ENCODE results near the gene ARTN. TPM values are rescaled to one million over a fixed set of nuclear protein-coding genes. Genes with fewer than 3 reads are reported as not detected.

The ARTN gene
- total RNA-seq, 5 donors from 2014 or later (not counting 1 experiment from before 2014, with no cell fraction given) = 0.35 to 1.5 (median 0.51) TPM; not detected in 1

GRCh38 chr1:43932786-43933385, 715 bp upstream of the ARTN start:
- peak in 1 of 4 experiments; percentile 12 for ATAC-seq (replicated peaks in 1 of 4)
- Mint-ChIP-seq H3K27ac (no peak overlapping the region), H3K4me3 (peak overlapping the region in 1 of 3 donors; percentile 44), H3K27me3 (peaks cover 22 to 34% of the 10 kb centered on the region in 2 donors), H3K9me3 (no peaks in the 10 kb centered on the region), H3K36me3 (peaks cover 6% of the 10 kb centered on the region), H3K4me1 (peaks cover 18 to 25% (median 23%) of the 10 kb centered on the region in 3 donors)
- DNase-seq = no peak
- ChIA-PET POLR2A (no interaction called here), CTCF (interaction anchor here in 1 of 2 donors (4.1 kb wide), 1 partner anchor 168 kb away, joined by 59 read pairs; no protein-coding TSS in a partner anchor)
- Histone ChIP-seq H3K4me1 (ENCODE audit: control insufficient read depth in 1 of 2, extremely low read depth in 1 of 2, insufficient read depth in 2 of 2, low read length in 2 of 2) (peaks cover 0 to 32% of the 10 kb centered on the region in 2 experiments), H3K27me3 (replicated peaks in 1 of 2; ENCODE audit: control insufficient read depth in 2 of 2, extremely low read depth in 1 of 2, insufficient read depth in 2 of 2, low read length in 1 of 2) (peaks cover 3 to 51% of the 10 kb centered on the region in 2 experiments), H3K27ac (ENCODE audit: low read length) (no peak overlapping the region), H3K9me3 (no peaks in the 10 kb centered on the region), H3K4me3 (ENCODE audit: control insufficient read depth in 1 of 2, extremely low read depth in 1 of 2, low read length in 1 of 2) (peak overlapping the region in 1 of 2 donors; percentile 45), H3K36me3 (ENCODE audit: control insufficient read depth in 2 of 2, extremely low read depth in 1 of 2, insufficient read depth in 1 of 2, low read length in 1 of 2) (no peaks in the 10 kb centered on the region)
- WGBS (ENCODE audit: insufficient coverage) = 54% methylated on average over 8 of the region's 8 CpGs

DNA sequence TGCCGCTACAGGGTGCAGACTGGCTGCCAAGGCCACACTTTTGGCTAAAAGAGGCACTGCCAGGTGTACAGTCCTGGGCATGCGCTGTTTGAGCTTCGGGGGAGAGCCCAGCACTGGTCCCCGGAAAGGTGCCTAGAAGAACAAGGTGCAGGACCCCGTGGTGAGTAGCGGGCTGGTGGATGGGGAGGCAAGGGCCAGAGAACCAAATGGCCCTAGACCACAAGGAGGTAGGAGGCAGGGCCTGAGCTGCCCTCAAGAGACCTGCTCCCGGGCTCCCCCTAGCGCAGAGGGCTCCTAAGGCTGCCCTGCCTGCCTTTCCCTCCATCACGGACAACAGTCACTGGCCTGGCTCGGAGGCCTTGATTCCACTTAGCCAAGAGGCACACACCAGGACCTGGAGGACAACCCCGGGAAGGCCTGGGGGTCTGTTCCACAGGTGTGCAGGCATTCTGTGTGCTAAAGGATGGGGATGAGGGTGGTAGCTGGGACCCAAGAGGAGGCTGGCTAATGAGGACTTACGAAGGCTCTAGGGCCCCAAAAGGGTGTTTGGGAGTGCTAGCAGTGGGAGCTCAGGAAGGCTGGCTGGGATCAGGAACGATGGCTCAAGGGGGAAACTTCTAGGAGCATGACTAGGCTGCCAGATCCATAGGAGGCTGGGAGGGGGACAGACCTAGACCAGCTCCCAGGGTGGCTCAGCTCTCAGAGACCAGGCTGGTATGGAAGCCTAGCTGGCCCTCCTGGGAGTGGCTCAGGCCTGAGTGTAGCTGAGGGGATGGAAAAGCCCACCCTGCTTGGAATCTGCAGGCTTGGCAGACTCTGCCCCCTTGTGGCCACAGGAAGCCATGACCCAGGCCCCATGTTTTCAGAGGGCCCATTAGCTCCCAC, 742 bp downstream of the ARTN start:
- H3K27me3 Mint-ChIP-seq = peaks cover 22 to 34% of the 10 kb centered on the region in 2 donors
- Histone ChIP-seq H3K4me3 (ENCODE audit: control insufficient read depth in 1 of 2, extremely low read depth in 1 of 2, low read length in 1 of 2) (no peak overlapping the region), H3K4me1 (ENCODE audit: control insufficient read depth in 1 of 2, extremely low read depth in 1 of 2, insufficient read depth in 2 of 2, low read length in 2 of 2) (peaks cover 0 to 32% of the 10 kb centered on the region in 2 experiments), H3K36me3 (ENCODE audit: control insufficient read depth in 2 of 2, extremely low read depth in 1 of 2, insufficient read depth in 1 of 2, low read length in 1 of 2) (no peaks in the 10 kb centered on the region), H3K27me3 (replicated peaks in 1 of 2; ENCODE audit: control insufficient read depth in 2 of 2, extremely low read depth in 1 of 2, insufficient read depth in 2 of 2, low read length in 1 of 2) (peaks cover 3 to 51% of the 10 kb centered on the region in 2 experiments), H3K9me3 (no peaks in the 10 kb centered on the region), H3K27ac (ENCODE audit: low read length) (no peak overlapping the region)
- H3K4me1 Mint-ChIP-seq = peaks cover 18 to 25% (median 23%) of the 10 kb centered on the region in 3 donors
- 41% methylated on average over 11 of the region's 13 CpGs for WGBS (ENCODE audit: insufficient coverage)
- peaks cover 9% of the 10 kb centered on the region for H3K36me3 Mint-ChIP-seq
- peak; percentile 38 to 72 (median 44) for ATAC-seq (replicated peaks in 1 of 4)
- peak overlapping the region in 1 of 3 donors; percentile 65 for H3K4me3 Mint-ChIP-seq
- CTCF ChIA-PET = interaction anchor here (0.5 to 4.1 kb wide), 15 partner anchors 8 to 731 kb away, joined by 3 to 59 read pairs (median 3); partner anchors contain the start of gene KDM4A (in 1 of the 2)
- POLR2A ChIA-PET = no interaction called here
- peak in 25 of 35 experiments; percentile 9 to 65 (median 39) for DNase-seq
- no peak overlapping the region for H3K27ac Mint-ChIP-seq
- no peaks in the 10 kb centered on the region for H3K9me3 Mint-ChIP-seq

DNA sequence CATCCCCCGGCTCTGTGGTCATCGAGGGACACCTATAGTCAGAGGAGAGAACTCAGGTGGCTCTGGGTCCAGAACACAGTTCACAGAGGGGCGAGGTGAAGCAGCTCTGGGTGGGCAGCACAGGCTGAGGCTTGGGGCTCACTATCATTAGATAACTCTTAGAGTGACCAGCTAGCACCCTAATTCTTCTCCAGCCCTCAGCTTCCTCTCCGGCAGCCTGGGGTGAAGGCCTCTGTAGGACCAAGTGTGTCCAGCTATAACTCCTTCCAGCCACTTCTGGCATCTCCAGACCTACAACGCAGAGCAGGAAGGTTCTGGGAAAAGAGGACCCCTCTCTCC, 1.4 kb downstream of the ARTN start:
- H3K4me3 Mint-ChIP-seq = peak overlapping the region in 1 of 3 donors; percentile 65
- H3K27me3 Mint-ChIP-seq = peaks cover 22 to 34% of the 10 kb centered on the region in 2 donors
- 56% methylated on average over 4 of the region's 5 CpGs for WGBS (ENCODE audit: insufficient coverage)
- CTCF ChIA-PET = interaction anchor here (0.5 to 4.1 kb wide), 14 partner anchors 8 to 732 kb away, joined by 3 to 59 read pairs (median 4); partner anchors contain the start of gene KDM4A (in 1 of the 2)
- POLR2A ChIA-PET = no interaction called here
- H3K27ac ChIP-seq (ENCODE audit: low read length) = no peak overlapping the region
- no peak overlapping the region for H3K4me3 ChIP-seq (ENCODE audit: control insufficient read depth in 1 of 2, extremely low read depth in 1 of 2, low read length in 1 of 2)
- H3K4me1 Mint-ChIP-seq = peaks cover 18 to 25% (median 23%) of the 10 kb centered on the region in 3 donors
- peaks cover 3 to 51% of the 10 kb centered on the region in 2 experiments for H3K27me3 ChIP-seq (replicated peaks in 1 of 2; ENCODE audit: control insufficient read depth in 2 of 2, extremely low read depth in 1 of 2, insufficient read depth in 2 of 2, low read length in 1 of 2)
- peaks cover 5% of the 10 kb centered on the region for H3K36me3 Mint-ChIP-seq
- no peak for ATAC-seq (replicated peaks in 1 of 4)
- no peaks in the 10 kb centered on the region for H3K9me3 ChIP-seq
- no peak for DNase-seq
- no peaks in the 10 kb centered on the region for H3K36me3 ChIP-seq (ENCODE audit: control insufficient read depth in 2 of 2, extremely low read depth in 1 of 2, insufficient read depth in 1 of 2, low read length in 1 of 2)
- H3K4me1 ChIP-seq (ENCODE audit: control insufficient read depth in 1 of 2, extremely low read depth in 1 of 2, insufficient read depth in 2 of 2, low read length in 2 of 2) = peaks cover 0 to 32% of the 10 kb centered on the region in 2 experiments
- no peaks in the 10 kb centered on the region for H3K9me3 Mint-ChIP-seq
- no peak overlapping the region for H3K27ac Mint-ChIP-seq

- Mint-ChIP-seq H3K27ac (no peak overlapping the region), H3K9me3 (no peaks in the 10 kb centered on the region), H3K36me3 (peaks cover 5% of the 10 kb centered on the region), H3K4me3 (peak overlapping the region in 1 of 3 donors; percentile 49), H3K27me3 (peaks cover 22 to 34% of the 10 kb centered on the region in 2 donors), H3K4me1 (peaks cover 18 to 25% (median 23%) of the 10 kb centered on the region in 3 donors)
- DNase-seq (no peak), ATAC-seq (replicated peaks in 1 of 4) (no peak)
- Histone ChIP-seq H3K9me3 (no peaks in the 10 kb centered on the region), H3K4me1 (ENCODE audit: control insufficient read depth in 1 of 2, extremely low read depth in 1 of 2, insufficient read depth in 2 of 2, low read length in 2 of 2) (peaks cover 0 to 32% of the 10 kb centered on the region in 2 experiments), H3K4me3 (ENCODE audit: control insufficient read depth in 1 of 2, extremely low read depth in 1 of 2, low read length in 1 of 2) (peak overlapping the region in 1 of 2 donors; percentile 52), H3K36me3 (ENCODE audit: control insufficient read depth in 2 of 2, extremely low read depth in 1 of 2, insufficient read depth in 1 of 2, low read length in 1 of 2) (no peaks in the 10 kb centered on the region), H3K27ac (ENCODE audit: low read length) (no peak overlapping the region), H3K27me3 (replicated peaks in 1 of 2; ENCODE audit: control insufficient read depth in 2 of 2, extremely low read depth in 1 of 2, insufficient read depth in 2 of 2, low read length in 1 of 2) (peaks cover 3 to 51% of the 10 kb centered on the region in 2 experiments)
- 5% methylated on average over 41 of the region's 48 CpGs for WGBS (ENCODE audit: insufficient coverage)
- ChIA-PET CTCF (interaction anchor here (0.9 to 4.1 kb wide), 6 partner anchors 9 to 481 kb away, joined by 3 to 59 read pairs (median 8); no protein-coding TSS in a partner anchor), POLR2A (no interaction called here)
Observed at GRCh38 chr1:43935711-43936427, 2.3 kb downstream of the ARTN start.

DNA sequence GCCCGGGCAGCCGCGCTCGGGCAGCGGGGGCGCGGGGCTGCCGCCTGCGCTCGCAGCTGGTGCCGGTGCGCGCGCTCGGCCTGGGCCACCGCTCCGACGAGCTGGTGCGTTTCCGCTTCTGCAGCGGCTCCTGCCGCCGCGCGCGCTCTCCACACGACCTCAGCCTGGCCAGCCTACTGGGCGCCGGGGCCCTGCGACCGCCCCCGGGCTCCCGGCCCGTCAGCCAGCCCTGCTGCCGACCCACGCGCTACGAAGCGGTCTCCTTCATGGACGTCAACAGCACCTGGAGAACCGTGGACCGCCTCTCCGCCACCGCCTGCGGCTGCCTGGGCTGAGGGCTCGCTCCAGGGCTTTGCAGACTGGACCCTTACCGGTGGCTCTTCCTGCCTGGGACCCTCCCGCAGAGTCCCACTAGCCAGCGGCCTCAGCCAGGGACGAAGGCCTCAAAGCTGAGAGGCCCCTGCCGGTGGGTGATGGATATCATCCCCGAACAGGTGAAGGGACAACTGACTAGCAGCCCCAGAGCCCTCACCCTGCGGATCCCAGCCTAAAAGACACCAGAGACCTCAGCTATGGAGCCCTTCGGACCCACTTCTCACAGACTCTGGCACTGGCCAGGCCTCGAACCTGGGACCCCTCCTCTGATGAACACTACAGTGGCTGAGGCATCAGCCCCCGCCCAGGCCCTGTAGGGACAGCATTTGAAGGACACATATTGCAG, 3.0 kb downstream of the ARTN start:
- DNase-seq (peak in 2 of 35 experiments; percentile 26 to 32), ATAC-seq (replicated peaks in 1 of 4) (peak in 3 of 4 experiments; percentile 38 to 56 (median 50))
- Mint-ChIP-seq H3K4me3 (peak overlapping the region; percentile 13 to 67 (median 17)), H3K4me1 (peaks cover 18 to 25% (median 23%) of the 10 kb centered on the region in 3 donors), H3K36me3 (peaks cover 3% of the 10 kb centered on the region), H3K9me3 (no peaks in the 10 kb centered on the region), H3K27ac (no peak overlapping the region), H3K27me3 (peaks cover 22 to 34% of the 10 kb centered on the region in 2 donors)
- 14% methylated on average over 54 of the region's 56 CpGs for WGBS (ENCODE audit: insufficient coverage)
- ChIA-PET CTCF (interaction anchor here (2.4 to 2.8 kb wide), 2 partner anchors 9 to 173 kb away, joined by 12 to 17 read pairs; no protein-coding TSS in a partner anchor), POLR2A (no interaction called here)
- no peak overlapping the region for H3K27ac ChIP-seq (ENCODE audit: low read length)
- H3K27me3 ChIP-seq (replicated peaks in 1 of 2; ENCODE audit: control insufficient read depth in 2 of 2, extremely low read depth in 1 of 2, insufficient read depth in 2 of 2, low read length in 1 of 2) = peaks cover 3 to 51% of the 10 kb centered on the region in 2 experiments
- H3K4me1 ChIP-seq (ENCODE audit: control insufficient read depth in 1 of 2, extremely low read depth in 1 of 2, insufficient read depth in 2 of 2, low read length in 2 of 2) = peaks cover 0 to 32% of the 10 kb centered on the region in 2 experiments
- H3K36me3 ChIP-seq (ENCODE audit: control insufficient read depth in 2 of 2, extremely low read depth in 1 of 2, insufficient read depth in 1 of 2, low read length in 1 of 2) = no peaks in the 10 kb centered on the region
- H3K9me3 ChIP-seq = no peaks in the 10 kb centered on the region
- H3K4me3 ChIP-seq (ENCODE audit: control insufficient read depth in 1 of 2, extremely low read depth in 1 of 2, low read length in 1 of 2) = peak overlapping the region in 1 of 2 donors; percentile 58

Data from T-cell (primary cell).